ENCODE measurements around the gene TBPL1.
"Not testable (repeated sequence)": the region's sequence is repeated elsewhere in the genome, so short reads cannot be mapped to it uniquely, and the experiment has no call there.

The TBPL1 gene

GRCh38 chr6:133953634-133954415 lies 801 bp downstream of the TBPL1 start:
- no peak for DNase-seq

GRCh38 chr6:133954657-133955576 lies 1.9 kb downstream of the TBPL1 start:
- DNase-seq = no peak

- no peak for DNase-seq
Observed at GRCh38 chr6:133955582-133956415, 2.8 kb downstream of the TBPL1 start.

- DNase-seq = no peak
Observed at GRCh38 chr6:133956416-133957049, 3.5 kb downstream of the TBPL1 start.

- no peak for DNase-seq
Observed at GRCh38 chr6:133957227-133957626, 4.2 kb downstream of the TBPL1 start.

GRCh38 chr6:133957780-133958242 lies 4.8 kb downstream of the TBPL1 start:
- no peak for DNase-seq

GRCh38 chr6:133958791-133959190 lies 5.8 kb downstream of the TBPL1 start:
- DNase-seq = no peak

- no peak for DNase-seq
Observed at GRCh38 chr6:133959667-133960368, 6.8 kb downstream of the TBPL1 start.

- no peak for DNase-seq
Observed at GRCh38 chr6:133961831-133962230, 8.8 kb downstream of the TBPL1 start.

- DNase-seq = no peak
Observed at GRCh38 chr6:133964052-133964451, 11.0 kb downstream of the TBPL1 start.

- DNase-seq = no peak
Observed at GRCh38 chr6:133964702-133965101, 11.7 kb downstream of the TBPL1 start.

- no peak for DNase-seq
Observed at GRCh38 chr6:133965817-133966360, 12.9 kb downstream of the TBPL1 start.

GRCh38 chr6:133966654-133967329 lies 13.8 kb downstream of the TBPL1 start:
- no peak for DNase-seq

GRCh38 chr6:133967347-133967746 lies 14.3 kb downstream of the TBPL1 start:
- DNase-seq = no peak

- DNase-seq = not testable (repeated sequence)
Observed at GRCh38 chr6:133967835-133968234, 14.8 kb downstream of the TBPL1 start.

GRCh38 chr6:133969285-133969920 lies 16.4 kb downstream of the TBPL1 start:
- DNase-seq = no peak

- no peak for DNase-seq
Observed at GRCh38 chr6:133969921-133970295, 16.9 kb downstream of the TBPL1 start.

- no peak for DNase-seq
Observed at GRCh38 chr6:133971861-133972260, 18.8 kb downstream of the TBPL1 start.

- DNase-seq = no peak
Observed at GRCh38 chr6:133972388-133972787, 19.4 kb downstream of the TBPL1 start.

Data from suppressor macrophage treated with lipopolysaccharide for 1 hour (primary cell).